Measurements from ENCODE around the gene PLXNA2.

PLXNA2 gene

GRCh38 chr1:208149776-208150514 lies 94.2 kb downstream of the PLXNA2 start:
- H3K4me2 ChIP-seq (ENCODE audit: insufficient read depth, low read length, poor library complexity, severe bottlenecking): no peak overlapping the region
- H3K4me3 ChIP-seq (ENCODE audit: low read length in 2 of 2): no peak overlapping the region
- no peak overlapping the region for H3K23ac ChIP-seq (ENCODE audit: low read depth, low read length, poor library complexity)
- H4K8ac ChIP-seq (ENCODE audit: low read depth, low read length): no peak overlapping the region
- WGBS, 2 donors (ENCODE audit: extremely low coverage in 2 of 2, insufficient read length in 2 of 2, insufficient replicate concordance in 1 of 2): 100% methylated on average over 1 of the region's 9 CpGs; no CpG with 5 or more reads in 1 of the 2 donors
- H4K91ac ChIP-seq (ENCODE audit: low read depth, low read length, poor library complexity): no peak overlapping the region
- peak overlapping the region; percentile 27 for H3K18ac ChIP-seq (ENCODE audit: low read length)
- no peak overlapping the region for H3K9ac ChIP-seq (ENCODE audit: low read depth, low read length, poor library complexity)
- H2BK5ac ChIP-seq (ENCODE audit: low read length): no peak overlapping the region
- H2AFZ ChIP-seq (ENCODE audit: low read length): no peak overlapping the region
- H3K27ac ChIP-seq (replicated peaks; ENCODE audit: low read length): peak overlapping the region; percentile 5
- H2BK12ac ChIP-seq (ENCODE audit: low read length): no peak overlapping the region
- H3K79me1 ChIP-seq (ENCODE audit: low read depth, low read length): no peaks in the 10 kb centered on the region
- H3K9me3 ChIP-seq (replicated peaks in 1 of 2; ENCODE audit: control insufficient read depth in 2 of 2, insufficient read depth in 1 of 2, low read depth in 1 of 2, low read length in 2 of 2): no peaks in the 10 kb centered on the region
- no peak overlapping the region for H2AK5ac ChIP-seq (ENCODE audit: low read depth, low read length)
- no peak overlapping the region for H3K4ac ChIP-seq (ENCODE audit: low read length)
- H2BK120ac ChIP-seq (ENCODE audit: low read depth, low read length): no peak overlapping the region
- no peaks in the 10 kb centered on the region for H3K27me3 ChIP-seq (ENCODE audit: control insufficient read depth in 3 of 3, insufficient read depth in 3 of 3, low read depth in 1 of 3, low read length in 3 of 3)
- no peaks in the 10 kb centered on the region for H3K36me3 ChIP-seq (replicated peaks in 1 of 2; ENCODE audit: control insufficient read depth in 2 of 2, insufficient read depth in 2 of 2, low read length in 2 of 2)
- H3K14ac ChIP-seq (ENCODE audit: low read length): no peak overlapping the region
- H3K4me1 ChIP-seq (ENCODE audit: control insufficient read depth in 2 of 2, insufficient read depth in 1 of 2, low read depth in 1 of 2, low read length in 2 of 2): peaks cover 21 to 37% of the 10 kb centered on the region in 2 donors
- no peak overlapping the region for H2BK15ac ChIP-seq (ENCODE audit: low read length)
- no peak for DNase-seq (ENCODE audit: low spot score)

DNA sequence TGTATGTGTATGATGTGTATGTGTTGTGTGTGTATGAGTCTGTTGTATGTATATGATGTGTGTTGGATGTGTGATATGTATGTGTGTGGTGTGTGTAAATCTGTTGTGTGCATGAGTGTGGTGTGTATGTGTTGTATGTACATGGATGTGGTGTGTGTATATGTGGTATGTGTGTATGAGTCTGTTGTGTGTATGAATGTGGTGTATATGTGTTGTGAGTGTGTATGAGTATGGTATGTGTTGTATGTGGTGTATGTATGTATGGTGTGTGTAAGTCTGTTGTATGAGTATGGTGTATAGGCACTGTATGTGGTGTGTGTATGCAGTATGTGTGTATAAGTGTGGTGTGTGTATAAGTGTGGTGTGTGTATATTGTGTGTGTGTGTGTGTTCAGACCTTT lies 95.0 kb downstream of the PLXNA2 start:
- DNase-seq (ENCODE audit: low spot score): no peak
- no peak overlapping the region for H2BK12ac ChIP-seq (ENCODE audit: low read length)
- H3K79me1 ChIP-seq (ENCODE audit: low read depth, low read length): no peaks in the 10 kb centered on the region
- H3K27me3 ChIP-seq (ENCODE audit: control insufficient read depth in 3 of 3, insufficient read depth in 3 of 3, low read depth in 1 of 3, low read length in 3 of 3): no peaks in the 10 kb centered on the region
- no peak overlapping the region for H2BK5ac ChIP-seq (ENCODE audit: low read length)
- H3K14ac ChIP-seq (ENCODE audit: low read length): peak overlapping the region; percentile 12
- no peak overlapping the region for H3K4me3 ChIP-seq (ENCODE audit: low read length in 2 of 2)
- H2AK5ac ChIP-seq (ENCODE audit: low read depth, low read length): no peak overlapping the region
- H3K27ac ChIP-seq (replicated peaks; ENCODE audit: low read length): no peak overlapping the region
- H2AFZ ChIP-seq (ENCODE audit: low read length): no peak overlapping the region
- H3K4ac ChIP-seq (ENCODE audit: low read length): no peak overlapping the region
- no peak overlapping the region for H4K91ac ChIP-seq (ENCODE audit: low read depth, low read length, poor library complexity)
- no peaks in the 10 kb centered on the region for H3K9me3 ChIP-seq (replicated peaks in 1 of 2; ENCODE audit: control insufficient read depth in 2 of 2, insufficient read depth in 1 of 2, low read depth in 1 of 2, low read length in 2 of 2)
- H3K4me2 ChIP-seq (ENCODE audit: insufficient read depth, low read length, poor library complexity, severe bottlenecking): no peak overlapping the region
- no peak overlapping the region for H2BK15ac ChIP-seq (ENCODE audit: low read length)
- H3K9ac ChIP-seq (ENCODE audit: low read depth, low read length, poor library complexity): peak overlapping the region; percentile 33
- no peak overlapping the region for H3K23ac ChIP-seq (ENCODE audit: low read depth, low read length, poor library complexity)
- no peak overlapping the region for H2BK120ac ChIP-seq (ENCODE audit: low read depth, low read length)
- H3K18ac ChIP-seq (ENCODE audit: low read length): no peak overlapping the region
- H3K4me1 ChIP-seq (ENCODE audit: control insufficient read depth in 2 of 2, insufficient read depth in 1 of 2, low read depth in 1 of 2, low read length in 2 of 2): peaks cover 20 to 34% of the 10 kb centered on the region in 2 donors
- no peak overlapping the region for H4K8ac ChIP-seq (ENCODE audit: low read depth, low read length)
- no peaks in the 10 kb centered on the region for H3K36me3 ChIP-seq (replicated peaks in 1 of 2; ENCODE audit: control insufficient read depth in 2 of 2, insufficient read depth in 2 of 2, low read length in 2 of 2)

GRCh38 chr1:208148380-208148779 lies 95.8 kb downstream of the PLXNA2 start:
- Histone ChIP-seq H3K4me3 (ENCODE audit: low read length in 2 of 2) (no peak overlapping the region), H2AFZ (ENCODE audit: low read length) (no peak overlapping the region), H2BK12ac (ENCODE audit: low read length) (no peak overlapping the region), H3K79me1 (ENCODE audit: low read depth, low read length) (no peaks in the 10 kb centered on the region), H3K9me3 (replicated peaks in 1 of 2; ENCODE audit: control insufficient read depth in 2 of 2, insufficient read depth in 1 of 2, low read depth in 1 of 2, low read length in 2 of 2) (no peaks in the 10 kb centered on the region), H3K36me3 (replicated peaks in 1 of 2; ENCODE audit: control insufficient read depth in 2 of 2, insufficient read depth in 2 of 2, low read length in 2 of 2) (no peaks in the 10 kb centered on the region), H2BK120ac (ENCODE audit: low read depth, low read length) (no peak overlapping the region), H3K27me3 (ENCODE audit: control insufficient read depth in 3 of 3, insufficient read depth in 3 of 3, low read depth in 1 of 3, low read length in 3 of 3) (no peaks in the 10 kb centered on the region), H3K4me1 (ENCODE audit: control insufficient read depth in 2 of 2, insufficient read depth in 1 of 2, low read depth in 1 of 2, low read length in 2 of 2) (peaks cover 20 to 29% of the 10 kb centered on the region in 2 donors), H3K27ac (replicated peaks; ENCODE audit: low read length) (no peak overlapping the region), H3K18ac (ENCODE audit: low read length) (no peak overlapping the region), H4K8ac (ENCODE audit: low read depth, low read length) (no peak overlapping the region), H3K9ac (ENCODE audit: low read depth, low read length, poor library complexity) (no peak overlapping the region), H3K14ac (ENCODE audit: low read length) (no peak overlapping the region), H3K4me2 (ENCODE audit: insufficient read depth, low read length, poor library complexity, severe bottlenecking) (no peak overlapping the region), H2BK5ac (ENCODE audit: low read length) (no peak overlapping the region), H2BK15ac (ENCODE audit: low read length) (no peak overlapping the region), H3K4ac (ENCODE audit: low read length) (no peak overlapping the region), H4K91ac (ENCODE audit: low read depth, low read length, poor library complexity) (no peak overlapping the region), H2AK5ac (ENCODE audit: low read depth, low read length) (no peak overlapping the region), H3K23ac (ENCODE audit: low read depth, low read length, poor library complexity) (no peak overlapping the region)
- WGBS, 2 donors (ENCODE audit: extremely low coverage in 2 of 2, insufficient read length in 2 of 2, insufficient replicate concordance in 1 of 2): no CpG with 5 or more reads among the region's 4 CpGs
- DNase-seq (ENCODE audit: low spot score): no peak

DNA sequence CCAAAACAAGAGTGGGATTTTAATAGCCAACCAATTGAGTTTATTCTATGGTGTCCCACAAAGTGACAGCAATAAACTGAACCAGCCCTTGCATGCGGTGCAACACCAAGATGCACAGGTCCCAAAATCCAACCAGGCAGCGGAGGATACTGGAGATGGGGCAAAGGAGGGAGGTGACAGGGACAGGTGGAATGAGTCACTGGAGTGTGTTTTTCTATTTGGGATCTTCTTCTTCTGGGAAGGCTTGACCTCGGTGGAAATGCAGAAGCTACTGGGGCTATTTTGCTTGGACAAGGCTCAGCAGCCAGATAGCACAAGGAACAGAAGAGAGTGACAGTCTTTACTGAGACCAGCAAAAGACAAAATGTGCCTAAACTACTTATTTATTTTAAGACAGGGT lies 97.5 kb downstream of the PLXNA2 start:
- H2BK120ac ChIP-seq (ENCODE audit: low read depth, low read length): no peak overlapping the region
- no peaks in the 10 kb centered on the region for H3K36me3 ChIP-seq (replicated peaks in 1 of 2; ENCODE audit: control insufficient read depth in 2 of 2, insufficient read depth in 2 of 2, low read length in 2 of 2)
- no peaks in the 10 kb centered on the region for H3K79me1 ChIP-seq (ENCODE audit: low read depth, low read length)
- no peak overlapping the region for H3K27ac ChIP-seq (replicated peaks; ENCODE audit: low read length)
- no peak overlapping the region for H2BK5ac ChIP-seq (ENCODE audit: low read length)
- H2BK15ac ChIP-seq (ENCODE audit: low read length): no peak overlapping the region
- H2BK12ac ChIP-seq (ENCODE audit: low read length): no peak overlapping the region
- H3K4ac ChIP-seq (ENCODE audit: low read length): no peak overlapping the region
- H2AFZ ChIP-seq (ENCODE audit: low read length): no peak overlapping the region
- H3K18ac ChIP-seq (ENCODE audit: low read length): no peak overlapping the region
- no peaks in the 10 kb centered on the region for H3K27me3 ChIP-seq (ENCODE audit: control insufficient read depth in 3 of 3, insufficient read depth in 3 of 3, low read depth in 1 of 3, low read length in 3 of 3)
- H3K14ac ChIP-seq (ENCODE audit: low read length): no peak overlapping the region
- no CpG with 5 or more reads among the region's 3 CpGs for WGBS, 2 donors (ENCODE audit: extremely low coverage in 2 of 2, insufficient read length in 2 of 2, insufficient replicate concordance in 1 of 2)
- no peaks in the 10 kb centered on the region for H3K9me3 ChIP-seq (replicated peaks in 1 of 2; ENCODE audit: control insufficient read depth in 2 of 2, insufficient read depth in 1 of 2, low read depth in 1 of 2, low read length in 2 of 2)
- H2AK5ac ChIP-seq (ENCODE audit: low read depth, low read length): no peak overlapping the region
- H3K4me1 ChIP-seq (ENCODE audit: control insufficient read depth in 2 of 2, insufficient read depth in 1 of 2, low read depth in 1 of 2, low read length in 2 of 2): peaks cover 14 to 26% of the 10 kb centered on the region in 2 donors
- DNase-seq (ENCODE audit: low spot score): no peak
- no peak overlapping the region for H4K91ac ChIP-seq (ENCODE audit: low read depth, low read length, poor library complexity)
- no peak overlapping the region for H3K23ac ChIP-seq (ENCODE audit: low read depth, low read length, poor library complexity)
- no peak overlapping the region for H3K9ac ChIP-seq (ENCODE audit: low read depth, low read length, poor library complexity)
- H3K4me2 ChIP-seq (ENCODE audit: insufficient read depth, low read length, poor library complexity, severe bottlenecking): no peak overlapping the region
- H4K8ac ChIP-seq (ENCODE audit: low read depth, low read length): no peak overlapping the region
- H3K4me3 ChIP-seq (ENCODE audit: low read length in 2 of 2): no peak overlapping the region

All from neuronal stem cell (in vitro differentiated cells).